ENCODE results near the gene ERH. TPM values are rescaled to one million over a fixed set of nuclear protein-coding genes. Genes with fewer than 3 reads are reported as not detected.

The ERH gene
- total RNA-seq, 4 donors from 2014 or later, result 62.4 to 70.9 (median 68.8) TPM

- no peak for DNase-seq (ENCODE audit: low spot score)
- ATAC-seq (ENCODE audit: low FRiP score), result peak; percentile 12
- no peak for TF ChIP-seq CTCF (IDR thresholded peaks at IDR 0.05)
Measured at GRCh38 chr14:69342928-69343525, 55.1 kb downstream of the ERH start.

- DNase-seq (ENCODE audit: low spot score) (no peak), ATAC-seq (ENCODE audit: low FRiP score) (no peak)
- no peak for TF ChIP-seq CTCF (IDR thresholded peaks at IDR 0.05)
Measured at GRCh38 chr14:69339426-69339825, 58.7 kb downstream of the ERH start.

- no peak for TF ChIP-seq CTCF (IDR thresholded peaks at IDR 0.05)
- ATAC-seq (ENCODE audit: low FRiP score) (no peak), DNase-seq (ENCODE audit: low spot score) (no peak)
Measured at GRCh38 chr14:69337984-69338383, 60.1 kb downstream of the ERH start.

GRCh38 chr14:69335371-69335771 lies 62.7 kb downstream of the ERH start:
- ATAC-seq (ENCODE audit: low FRiP score) (no peak), DNase-seq (ENCODE audit: low spot score) (no peak)
- no peak for TF ChIP-seq CTCF (IDR thresholded peaks at IDR 0.05)

- ATAC-seq (ENCODE audit: low FRiP score), result no peak
Measured at GRCh38 chr14:69334576-69334975, 63.5 kb downstream of the ERH start.

GRCh38 chr14:69333791-69334337 lies 64.2 kb downstream of the ERH start:
- ATAC-seq (ENCODE audit: low FRiP score), result no peak
- no peak for TF ChIP-seq CTCF (IDR thresholded peaks at IDR 0.05)
- no peak for DNase-seq (ENCODE audit: low spot score)

More at GRCh38 chr14:69334576-69334975, 63.5 kb downstream of the ERH start:
- no peak for DNase-seq (ENCODE audit: low spot score)
- TF ChIP-seq CTCF (IDR thresholded peaks at IDR 0.05), result no peak

GRCh38 chr14:69332782-69333395 lies 65.2 kb downstream of the ERH start:
- DNase-seq (ENCODE audit: low spot score), result no peak
- ATAC-seq (ENCODE audit: low FRiP score), result no peak
- no peak for TF ChIP-seq CTCF (IDR thresholded peaks at IDR 0.05)
